Fibroblast of villous mesenchyme (primary cell): ENCODE results near the gene PTPRN2. TPM values are rescaled to one million over a fixed set of nuclear protein-coding genes. Genes with fewer than 3 reads are reported as not detected.

Source experiments
- DNase-seq: peaks from one replicate; pipeline ENCODE4 v3.0.0-alpha.2; 2010; ENCODE audit warnings: low read depth
- H3K4me3 ChIP-seq: 2 replicates; pipeline ENCODE4 v1.5.1; 2011; ENCODE audit warnings: low read depth, mild to moderate bottlenecking, low read length
- total RNA-seq: library from RNA; depleted of rRNA; stranded (reverse); fragments of >200 nt; gene quantifications from 2 replicates; pipeline ENCODE4 v1.2.3, GENCODE V29; 2012
- TF ChIP-seq, protein P1 (sequence below): IDR thresholded peaks from 2 replicates; pipeline ENCODE4 v1.5.1; 2012; ENCODE audit warnings: low read depth, mild to moderate bottlenecking, low read length; ENCODE audit not compliant: insufficient read depth

PTPRN2 gene
- total RNA-seq, 1 donor, result not detected

DNA sequence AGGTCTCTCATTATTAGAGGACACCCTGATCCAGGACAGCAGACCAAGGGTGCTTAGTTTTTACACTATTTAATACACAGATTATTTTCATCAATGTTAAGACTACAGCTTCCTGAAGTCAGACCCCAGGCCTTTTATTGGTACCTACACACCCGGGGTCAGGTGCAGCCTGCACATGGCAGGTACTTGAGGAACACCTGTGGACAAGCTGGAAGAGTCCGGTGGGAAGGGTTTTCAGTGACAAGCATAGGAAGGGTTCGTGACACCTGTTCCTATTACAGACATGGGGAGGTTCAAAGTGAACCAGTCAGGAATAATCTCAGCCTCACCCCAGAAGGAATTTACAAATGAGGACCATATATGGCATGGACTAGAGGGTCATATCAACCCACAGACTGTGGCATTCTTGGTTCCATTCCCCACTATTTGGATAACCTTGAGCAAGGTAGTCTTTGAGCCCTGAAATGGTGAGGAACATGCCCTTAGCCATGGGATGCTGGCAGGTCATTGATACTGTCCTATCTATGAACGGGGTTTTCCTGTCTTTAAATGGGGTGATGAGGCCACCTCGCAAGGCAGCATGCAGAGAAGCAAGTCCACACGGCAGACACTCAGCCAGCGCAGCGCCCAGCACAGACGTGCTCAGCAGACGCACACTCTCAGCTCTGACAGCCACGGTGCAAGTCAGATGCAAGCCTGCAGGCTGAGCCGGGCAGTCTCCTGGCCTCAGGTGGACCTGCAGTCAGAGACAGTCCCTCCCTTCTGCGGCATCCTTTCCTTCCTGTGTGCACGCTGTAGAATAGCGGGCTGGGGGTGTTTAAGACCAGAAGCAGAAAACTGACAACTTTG is 624.9 kb downstream of the PTPRN2 start:
- DNase-seq, result no peak
- no peak overlapping the region for H3K4me3 ChIP-seq
- TF ChIP-seq, protein P1, sequence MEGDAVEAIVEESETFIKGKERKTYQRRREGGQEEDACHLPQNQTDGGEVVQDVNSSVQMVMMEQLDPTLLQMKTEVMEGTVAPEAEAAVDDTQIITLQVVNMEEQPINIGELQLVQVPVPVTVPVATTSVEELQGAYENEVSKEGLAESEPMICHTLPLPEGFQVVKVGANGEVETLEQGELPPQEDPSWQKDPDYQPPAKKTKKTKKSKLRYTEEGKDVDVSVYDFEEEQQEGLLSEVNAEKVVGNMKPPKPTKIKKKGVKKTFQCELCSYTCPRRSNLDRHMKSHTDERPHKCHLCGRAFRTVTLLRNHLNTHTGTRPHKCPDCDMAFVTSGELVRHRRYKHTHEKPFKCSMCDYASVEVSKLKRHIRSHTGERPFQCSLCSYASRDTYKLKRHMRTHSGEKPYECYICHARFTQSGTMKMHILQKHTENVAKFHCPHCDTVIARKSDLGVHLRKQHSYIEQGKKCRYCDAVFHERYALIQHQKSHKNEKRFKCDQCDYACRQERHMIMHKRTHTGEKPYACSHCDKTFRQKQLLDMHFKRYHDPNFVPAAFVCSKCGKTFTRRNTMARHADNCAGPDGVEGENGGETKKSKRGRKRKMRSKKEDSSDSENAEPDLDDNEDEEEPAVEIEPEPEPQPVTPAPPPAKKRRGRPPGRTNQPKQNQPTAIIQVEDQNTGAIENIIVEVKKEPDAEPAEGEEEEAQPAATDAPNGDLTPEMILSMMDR, result no peak

DNA sequence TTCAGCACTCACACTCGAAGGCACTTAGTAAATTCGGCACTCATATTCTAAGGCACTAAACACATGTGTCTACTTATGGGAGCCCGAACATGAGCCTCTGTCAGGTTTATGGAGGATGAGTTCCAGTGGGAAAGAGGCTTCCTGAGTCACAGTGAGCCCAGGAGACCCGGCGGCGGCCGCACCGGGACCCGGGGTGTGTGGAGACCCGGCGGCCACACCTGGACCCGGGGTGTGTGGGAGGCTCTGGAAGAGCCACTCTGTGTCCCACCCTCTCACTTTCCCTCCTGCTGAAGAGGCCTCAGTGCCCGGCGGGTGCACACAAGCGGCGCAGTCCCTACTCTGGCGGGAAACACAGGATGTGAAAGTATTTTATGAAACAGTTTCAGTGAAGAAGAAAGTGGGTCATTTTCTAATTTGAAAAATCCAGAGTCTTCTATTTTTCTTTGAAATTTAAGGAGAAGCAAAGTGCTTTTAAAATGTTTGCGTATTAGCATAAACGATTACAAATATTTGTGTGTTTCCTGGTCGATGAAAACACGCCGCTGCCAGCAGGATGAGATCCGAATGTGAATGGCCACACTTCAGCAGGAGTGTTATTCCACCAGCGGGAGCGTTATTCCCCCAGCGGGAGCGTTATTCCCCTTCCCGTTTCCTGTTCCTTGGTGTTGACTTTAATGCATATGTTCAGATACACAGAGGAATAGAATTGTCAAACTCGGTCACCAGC is 625.7 kb downstream of the PTPRN2 start:
- H3K4me3 ChIP-seq, result no peak overlapping the region
- TF ChIP-seq, protein P1, result no peak
- DNase-seq, result no peak

DNA sequence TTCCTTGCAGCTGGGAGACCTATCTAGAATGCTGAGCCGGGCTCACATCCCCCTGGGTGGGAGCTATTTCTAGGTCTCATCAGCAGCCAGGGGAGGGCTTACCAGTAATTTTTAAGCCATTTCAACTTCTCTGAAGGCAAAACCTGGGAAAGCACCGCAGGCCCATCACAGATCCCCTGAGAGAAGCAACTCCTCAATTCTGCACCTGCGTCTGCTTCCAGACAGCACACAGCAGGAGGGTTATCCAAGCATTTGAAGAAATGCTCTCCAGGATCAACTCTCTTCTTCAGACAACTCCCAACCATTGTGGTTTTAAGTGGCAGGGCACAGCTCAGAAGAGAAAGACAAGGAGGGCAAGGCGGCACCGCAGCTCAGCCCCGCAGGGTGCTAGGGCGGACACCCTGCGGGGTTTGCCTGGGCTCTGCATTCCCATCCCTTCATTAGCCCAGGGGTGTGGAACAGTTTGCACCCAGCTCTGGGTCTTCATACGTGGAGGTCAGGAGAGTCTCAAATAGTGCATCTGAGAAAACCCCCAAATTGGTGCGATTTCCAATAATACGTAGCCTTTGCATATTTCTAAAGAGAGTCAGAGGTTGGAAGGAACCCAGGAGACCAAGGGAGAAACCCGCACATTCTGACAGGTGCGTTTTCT is 632.1 kb downstream of the PTPRN2 start:
- no peak for DNase-seq
- TF ChIP-seq, protein P1, result no peak

DNA sequence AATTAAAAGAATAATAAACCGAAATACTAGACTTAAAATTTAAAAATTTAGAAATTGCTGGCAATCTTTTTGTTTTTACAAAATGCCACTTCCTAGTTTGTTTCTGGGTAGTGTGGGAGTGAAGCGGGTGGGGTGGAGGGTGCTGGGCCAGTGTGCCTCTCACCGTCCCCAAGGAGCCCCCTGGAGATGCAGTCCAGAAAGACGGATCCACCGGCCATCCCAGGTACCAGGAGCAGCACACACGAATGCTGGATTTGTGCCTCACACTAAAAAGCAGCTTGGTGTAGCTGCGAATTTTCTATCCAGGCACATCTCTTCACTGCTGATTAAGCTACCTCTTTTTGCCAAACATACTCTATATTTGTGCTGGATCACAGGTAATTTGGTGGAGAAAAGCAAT is 632.7 kb downstream of the PTPRN2 start:
- TF ChIP-seq, protein P1, result no peak
- DNase-seq, result no peak
- H3K4me3 ChIP-seq, result no peak overlapping the region

More for the DNA sequence above, 632.1 kb downstream of the PTPRN2 start:
- H3K4me3 ChIP-seq, result no peak overlapping the region

DNA sequence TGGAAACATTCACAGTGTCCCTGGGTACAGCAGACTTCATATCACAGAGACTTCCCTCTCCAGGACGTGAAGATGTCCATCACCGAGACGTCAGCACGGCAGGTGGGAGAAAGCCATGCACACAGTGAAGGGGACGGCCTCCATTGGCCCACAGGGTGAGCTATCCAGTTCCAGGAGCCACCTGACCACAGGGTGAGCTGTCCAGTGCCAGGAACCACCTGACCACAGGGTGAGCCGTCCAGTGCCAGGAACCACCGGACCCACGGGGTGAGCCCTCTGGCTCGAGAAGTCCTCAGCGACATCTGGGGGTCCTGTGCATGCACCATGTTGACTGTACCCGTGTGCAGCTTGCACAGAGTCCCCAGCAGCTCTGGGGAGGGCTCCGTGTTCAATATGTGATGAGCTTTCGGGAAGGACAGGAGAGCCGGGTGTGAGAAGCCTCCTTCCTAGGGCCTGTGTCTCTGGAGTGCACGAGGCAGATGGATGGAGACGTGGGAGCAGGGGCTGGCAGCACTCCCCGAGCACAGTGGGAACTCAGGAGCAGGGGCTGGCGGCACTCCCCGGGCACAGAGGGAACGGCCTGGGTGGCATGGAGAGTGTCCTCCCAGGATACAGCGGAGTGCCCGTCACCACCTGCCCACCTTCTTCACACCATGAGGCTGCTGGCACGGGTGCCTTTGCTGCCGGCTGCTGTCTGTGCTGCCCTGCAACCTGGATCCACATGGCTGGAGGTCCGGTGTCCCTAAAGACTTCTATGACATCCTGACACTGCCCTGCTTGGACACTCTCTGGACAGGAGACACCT is 634.6 kb downstream of the PTPRN2 start:
- H3K4me3 ChIP-seq, result no peak overlapping the region
- TF ChIP-seq, protein P1, result no peak
- no peak for DNase-seq

DNA sequence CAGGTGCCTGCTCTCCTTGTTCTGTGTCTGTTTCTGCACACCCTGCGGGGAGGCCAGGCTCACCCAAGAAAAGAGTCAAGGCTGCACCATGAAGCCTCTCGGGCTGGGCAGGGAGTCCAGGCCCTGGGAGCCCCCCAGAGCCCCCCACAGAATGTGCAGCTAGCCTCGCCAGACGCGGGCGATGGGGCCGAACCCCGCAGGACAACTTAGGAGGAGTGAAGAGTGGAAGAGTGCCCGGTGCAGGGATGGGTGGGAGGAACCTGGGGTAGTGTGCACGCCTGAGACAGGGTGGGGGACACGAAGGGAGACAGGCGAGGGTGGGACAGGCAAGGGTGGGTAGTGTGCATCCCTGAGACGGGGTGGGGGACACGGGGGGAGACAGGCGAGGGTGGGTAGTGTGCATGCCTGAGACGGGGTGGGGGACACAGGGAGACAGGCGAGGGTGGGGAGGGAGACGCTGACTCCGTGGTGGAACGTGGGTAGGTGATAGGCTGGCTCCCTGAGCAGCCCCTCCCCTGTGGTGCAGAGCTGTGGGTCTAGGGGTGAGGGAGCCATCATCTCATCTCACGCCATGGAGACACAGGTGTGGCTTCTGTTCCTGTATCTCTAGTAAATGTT is 635.5 kb downstream of the PTPRN2 start:
- no peak overlapping the region for H3K4me3 ChIP-seq
- DNase-seq, result no peak
- TF ChIP-seq, protein P1, result no peak
